ENCODE results near the gene IRF2BP1.

The IRF2BP1 gene

DNA sequence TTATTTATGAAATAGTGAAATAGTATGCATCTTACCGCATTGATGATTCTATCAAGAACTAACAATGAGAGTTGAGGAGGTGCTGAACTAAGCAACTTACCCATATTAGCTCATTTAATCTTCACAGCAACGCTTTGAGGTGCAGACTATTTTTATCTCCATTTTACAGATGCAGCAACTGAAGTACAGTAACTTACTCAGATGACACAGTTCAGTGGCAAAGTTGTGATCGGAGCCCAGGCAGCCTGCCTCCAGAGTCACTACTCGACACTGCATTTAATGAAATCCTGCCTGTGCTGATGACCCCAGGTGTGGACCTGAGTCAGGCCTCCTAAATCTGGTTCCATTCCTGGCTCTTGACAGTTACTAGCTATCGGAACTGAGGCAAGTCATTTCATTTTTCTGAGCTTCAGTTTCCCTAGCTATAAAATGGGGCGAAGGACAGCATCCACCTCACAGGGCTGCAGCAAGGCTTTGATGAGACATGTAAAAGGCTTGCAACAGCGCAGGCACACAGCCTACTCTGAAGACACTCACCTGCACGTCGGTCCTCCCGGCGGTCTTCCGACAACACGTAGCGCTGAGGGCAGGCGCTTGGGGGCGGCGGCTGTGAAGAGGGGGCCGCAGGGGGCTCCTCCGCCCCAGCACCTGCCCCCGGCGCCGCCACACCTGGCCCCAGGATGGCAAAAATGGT is 14.9 kb upstream of the IRF2BP1 start:
- no peaks in the 10 kb centered on the region for H3K9me2 ChIP-seq (replicated peaks; ENCODE audit: insufficient read depth, low read length)
- no peak overlapping the region for H3K4me2 ChIP-seq (ENCODE audit: low read depth, low read length)
- H3K27me3 ChIP-seq (replicated peaks; ENCODE audit: insufficient read depth, low read length) = peaks cover 5% of the 10 kb centered on the region
- peaks cover 7% of the 10 kb centered on the region for H3F3A ChIP-seq (ENCODE audit: insufficient read depth, low read length)
- TF ChIP-seq EZH2phosphoT487 (IDR thresholded peaks at IDR 0.05; ENCODE audit: low read length) (no peak), EZH2 (optimal IDR thresholded peaks at IDR 0.05; ENCODE audit: low read depth, low read length) (no peak)
- TF ChIP-seq, protein P1, sequence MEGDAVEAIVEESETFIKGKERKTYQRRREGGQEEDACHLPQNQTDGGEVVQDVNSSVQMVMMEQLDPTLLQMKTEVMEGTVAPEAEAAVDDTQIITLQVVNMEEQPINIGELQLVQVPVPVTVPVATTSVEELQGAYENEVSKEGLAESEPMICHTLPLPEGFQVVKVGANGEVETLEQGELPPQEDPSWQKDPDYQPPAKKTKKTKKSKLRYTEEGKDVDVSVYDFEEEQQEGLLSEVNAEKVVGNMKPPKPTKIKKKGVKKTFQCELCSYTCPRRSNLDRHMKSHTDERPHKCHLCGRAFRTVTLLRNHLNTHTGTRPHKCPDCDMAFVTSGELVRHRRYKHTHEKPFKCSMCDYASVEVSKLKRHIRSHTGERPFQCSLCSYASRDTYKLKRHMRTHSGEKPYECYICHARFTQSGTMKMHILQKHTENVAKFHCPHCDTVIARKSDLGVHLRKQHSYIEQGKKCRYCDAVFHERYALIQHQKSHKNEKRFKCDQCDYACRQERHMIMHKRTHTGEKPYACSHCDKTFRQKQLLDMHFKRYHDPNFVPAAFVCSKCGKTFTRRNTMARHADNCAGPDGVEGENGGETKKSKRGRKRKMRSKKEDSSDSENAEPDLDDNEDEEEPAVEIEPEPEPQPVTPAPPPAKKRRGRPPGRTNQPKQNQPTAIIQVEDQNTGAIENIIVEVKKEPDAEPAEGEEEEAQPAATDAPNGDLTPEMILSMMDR (IDR thresholded peaks at IDR 0.05; ENCODE audit: low read length) = no peak
- H3K9ac ChIP-seq (ENCODE audit: low read length) = no peak overlapping the region
- H3K36me3 ChIP-seq (replicated peaks; ENCODE audit: insufficient read depth, low read length) = no peaks in the 10 kb centered on the region
- no peaks in the 10 kb centered on the region for H3K79me2 ChIP-seq (ENCODE audit: low read length)
- no peak overlapping the region for H3K4me3 ChIP-seq (ENCODE audit: low read length)
- no peaks in the 10 kb centered on the region for H3K9me3 ChIP-seq (replicated peaks; ENCODE audit: insufficient read depth, low read length)
- H3K27ac ChIP-seq (ENCODE audit: low read length) = no peak overlapping the region
- H4K20me1 ChIP-seq (ENCODE audit: insufficient read depth, low read length) = no peaks in the 10 kb centered on the region
- H2AFZ ChIP-seq (ENCODE audit: low read length) = no peak overlapping the region
- no peak for DNase-seq
- peaks cover 4% of the 10 kb centered on the region for H3K4me1 ChIP-seq (ENCODE audit: low read length)

DNA sequence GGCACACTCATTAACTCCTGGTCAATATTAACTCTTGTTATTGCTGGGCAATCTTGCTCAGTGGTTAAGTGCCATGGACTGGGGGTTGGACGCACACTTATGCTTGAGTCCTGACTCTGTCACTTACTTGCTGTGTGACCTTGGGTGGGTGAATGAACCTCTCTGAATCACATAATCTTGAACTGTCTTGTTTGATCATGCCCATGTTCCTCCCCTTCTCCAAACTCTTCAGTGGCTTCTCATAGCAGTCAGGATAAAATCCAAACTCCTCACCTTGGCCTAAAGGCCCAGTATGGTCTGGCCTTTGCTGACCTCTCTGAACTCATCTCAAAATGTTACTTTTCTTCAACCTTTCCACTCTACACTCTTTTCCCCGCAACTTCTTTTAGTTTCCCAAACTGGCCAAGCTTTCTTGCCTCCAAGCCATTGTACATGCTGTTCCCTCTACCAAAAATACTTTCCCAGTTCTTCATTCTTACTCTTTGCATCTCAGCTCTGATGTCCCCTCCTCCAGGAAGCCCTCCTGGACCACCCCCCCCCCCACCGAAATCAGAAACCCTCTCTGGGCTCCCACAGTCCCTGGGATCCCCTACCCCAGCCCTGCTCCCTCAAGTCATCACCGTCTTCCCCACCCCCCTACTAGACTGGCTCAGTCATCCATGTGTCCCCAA is 14.1 kb upstream of the IRF2BP1 start:
- DNase-seq = no peak
- Histone ChIP-seq H3K4me3 (ENCODE audit: low read length) (no peak overlapping the region), H4K20me1 (ENCODE audit: insufficient read depth, low read length) (no peaks in the 10 kb centered on the region), H3K4me2 (ENCODE audit: low read depth, low read length) (no peak overlapping the region), H3K27me3 (replicated peaks; ENCODE audit: insufficient read depth, low read length) (peaks cover 4% of the 10 kb centered on the region), H2AFZ (ENCODE audit: low read length) (no peak overlapping the region), H3K4me1 (ENCODE audit: low read length) (peaks cover 4% of the 10 kb centered on the region), H3K9ac (ENCODE audit: low read length) (no peak overlapping the region), H3K27ac (ENCODE audit: low read length) (no peak overlapping the region), H3K9me3 (replicated peaks; ENCODE audit: insufficient read depth, low read length) (no peaks in the 10 kb centered on the region), H3K9me2 (replicated peaks; ENCODE audit: insufficient read depth, low read length) (no peaks in the 10 kb centered on the region), H3K36me3 (replicated peaks; ENCODE audit: insufficient read depth, low read length) (no peaks in the 10 kb centered on the region), H3F3A (ENCODE audit: insufficient read depth, low read length) (peaks cover 7% of the 10 kb centered on the region), H3K79me2 (ENCODE audit: low read length) (no peaks in the 10 kb centered on the region)
- TF ChIP-seq EZH2phosphoT487 (IDR thresholded peaks at IDR 0.05; ENCODE audit: low read length) (no peak), EZH2 (optimal IDR thresholded peaks at IDR 0.05; ENCODE audit: low read depth, low read length) (no peak)
- TF ChIP-seq, protein P1 (IDR thresholded peaks at IDR 0.05; ENCODE audit: low read length) = no peak

DNA sequence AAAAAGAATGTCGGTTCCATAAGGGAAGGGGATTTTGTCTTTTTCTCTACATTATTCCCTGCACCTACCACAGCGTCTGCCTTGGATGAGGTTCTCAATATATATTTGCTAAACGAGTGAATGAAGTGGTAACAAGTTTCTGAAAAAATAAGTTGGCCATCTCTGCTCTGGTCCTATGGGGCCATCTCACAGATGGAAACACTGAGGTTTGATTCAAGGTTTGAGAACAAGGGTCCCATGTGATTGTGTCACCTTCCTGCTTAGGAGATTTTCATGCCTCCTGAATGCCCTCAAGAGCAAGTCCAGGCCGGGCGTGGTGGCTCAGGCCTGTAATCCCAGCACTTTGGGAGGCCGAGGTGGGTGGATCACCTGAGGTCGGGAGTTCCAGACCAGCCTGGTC is 13.3 kb upstream of the IRF2BP1 start:
- Histone ChIP-seq H3K9me3 (replicated peaks; ENCODE audit: insufficient read depth, low read length) (no peaks in the 10 kb centered on the region), H3K9ac (ENCODE audit: low read length) (no peak overlapping the region), H3K4me2 (ENCODE audit: low read depth, low read length) (no peak overlapping the region), H3K4me3 (ENCODE audit: low read length) (no peak overlapping the region), H3F3A (ENCODE audit: insufficient read depth, low read length) (peaks cover 7% of the 10 kb centered on the region), H3K79me2 (ENCODE audit: low read length) (no peaks in the 10 kb centered on the region), H3K36me3 (replicated peaks; ENCODE audit: insufficient read depth, low read length) (no peaks in the 10 kb centered on the region), H4K20me1 (ENCODE audit: insufficient read depth, low read length) (no peaks in the 10 kb centered on the region), H3K9me2 (replicated peaks; ENCODE audit: insufficient read depth, low read length) (no peaks in the 10 kb centered on the region), H3K27ac (ENCODE audit: low read length) (no peak overlapping the region), H3K27me3 (replicated peaks; ENCODE audit: insufficient read depth, low read length) (no peaks in the 10 kb centered on the region), H3K4me1 (ENCODE audit: low read length) (peaks cover 4% of the 10 kb centered on the region), H2AFZ (ENCODE audit: low read length) (no peak overlapping the region)
- no peak for TF ChIP-seq EZH2phosphoT487 (IDR thresholded peaks at IDR 0.05; ENCODE audit: low read length)
- TF ChIP-seq, protein P1 (IDR thresholded peaks at IDR 0.05; ENCODE audit: low read length) = no peak
- no peak for TF ChIP-seq EZH2 (optimal IDR thresholded peaks at IDR 0.05; ENCODE audit: low read depth, low read length)
- DNase-seq = no peak
